ENCODE results near the gene NSL1.

GRCh38 chr1:212716161-212716560, 75.4 kb downstream of the NSL1 start:
- TF ChIP-seq CTCF (optimal IDR thresholded peaks at IDR 0.05 in 1 of 3, IDR thresholded peaks at IDR 0.05 in 1 of 3, conservative IDR thresholded peaks at IDR 0.05 in 1 of 3; ENCODE audit: extremely low read depth in 1 of 3, insufficient read depth in 2 of 3, low read length in 3 of 3) (no peak), EZH2 (IDR thresholded peaks at IDR 0.05; ENCODE audit: low read length) (no peak)

Data from keratinocyte (primary cell).